GM12878 (cell line): ENCODE results near the gene CDHR5. TPM values are rescaled to one million over a fixed set of nuclear protein-coding genes. Genes with fewer than 3 reads are reported as not detected.

Source experiments
- ATAC-seq: fragments of 200-7000 bp; cut with Tn5 transposase; 3 replicates; pipeline ENCODE4 v1.9.1; 2020; ENCODE audit warnings: mild to moderate bottlenecking, moderate library complexity
- BruUV-seq: library from RNA; stranded (reverse); fragments of 400-500 nt; replicated peaks from 2 replicates; lab custom pipeline; 2021; lab: Mats Ljungman, UMichigan
- CTCF ChIA-PET: fragments of 300-600 bp; sonication (Branson Sonifier 250); formaldehyde crosslinking; extraction: SDS; loops from one replicate; lab custom pipeline; 2021; ENCODE audit warnings: inconsistent platforms; lab: Yijun Ruan, JAX
- POLR2A ChIA-PET: fragments of 350-600 bp; formaldehyde crosslinking; extraction: SDS; loops from one replicate; lab custom pipeline; 2021; ENCODE audit warnings: inconsistent platforms; lab: Charles Lee
- RAD21 ChIA-PET: fragments of 300-600 bp; sonication (Branson Sonifier 250); formaldehyde crosslinking; loops from one replicate; lab custom pipeline; 2023; ENCODE audit warnings: antibody characterized with exemption; ENCODE audit not compliant: unreplicated experiment; lab: Charles Lee
- SMC1A ChIA-PET: fragments of 300-600 bp; sonication (Branson Sonifier 250); formaldehyde crosslinking; loops from one replicate; lab custom pipeline; 2023; ENCODE audit not compliant: unreplicated experiment, uncharacterized antibody; lab: Charles Lee
- DNase-seq: peaks from one replicate; pipeline ENCODE4 v3.0.0-alpha.2; 2011; ENCODE audit warnings: low read depth, low spot score
- FAIRE-seq: peaks from 3 replicates; lab custom pipeline; 2011; peaks lifted over from hg19 to GRCh38; lab: Jason Lieb, UNC
- H2AFZ ChIP-seq: 2 replicates; pipeline ENCODE4 v1.6.0; 2011; ENCODE audit warnings: low read depth, low read length, control low read depth; ENCODE audit not compliant: control insufficient read depth
- H3K27ac ChIP-seq: 2 replicates; pipeline ENCODE4 v1.5.1; 2011; ENCODE audit warnings: control low read depth; ENCODE audit not compliant: control insufficient read depth, insufficient read depth
- H3K27me3 ChIP-seq, 2 experiments: replicated peaks in 1 of 2; 2 replicates each; pipeline versions ENCODE4 v1.6.0 to v1.6.1; 2011; ENCODE audit warnings: low read length in 1 of 2; ENCODE audit not compliant: control insufficient read depth in 2 of 2, insufficient read depth in 2 of 2
- H3K36me3 ChIP-seq, 2 experiments: 2 replicates each; pipeline ENCODE4 v1.5.1; 2011; ENCODE audit warnings: low read length in 1 of 2; ENCODE audit not compliant: control insufficient read depth in 2 of 2, insufficient read depth in 2 of 2
- H3K4me1 ChIP-seq: 2 replicates; pipeline ENCODE4 v1.6.1; 2011; ENCODE audit warnings: mild to moderate bottlenecking, low read length, moderate library complexity, mixed read lengths; ENCODE audit not compliant: control insufficient read depth, insufficient read depth
- H3K4me2 ChIP-seq: 2 replicates; pipeline ENCODE4 v1.6.0; 2011; ENCODE audit warnings: control low read depth; ENCODE audit not compliant: control insufficient read depth, insufficient read depth
- H3K4me3 ChIP-seq: fragments of 200-600 bp; sonication (generic); 2 replicates; pipeline ENCODE4 v1.5.1; 2016
- H3K79me2 ChIP-seq: 2 replicates; pipeline ENCODE4 v1.6.0; 2011; ENCODE audit warnings: low read length; ENCODE audit not compliant: control insufficient read depth, insufficient read depth
- H3K9ac ChIP-seq: 2 replicates; pipeline ENCODE4 v1.8.0; 2011; ENCODE audit warnings: low read length, control low read depth, mixed read lengths; ENCODE audit not compliant: control insufficient read depth, insufficient read depth
- H3K9me3 ChIP-seq: replicated peaks from 3 replicates; pipeline ENCODE4 v1.5.1; 2011; ENCODE audit warnings: mild to moderate bottlenecking, low read length; ENCODE audit not compliant: control insufficient read depth, insufficient read depth
- H4K20me1 ChIP-seq: 2 replicates; pipeline ENCODE4 v1.6.0; 2011; ENCODE audit not compliant: control insufficient read depth, insufficient read depth
- CEBPB ChIP-seq, 2 experiments: fragments of 150-350 bp in 1 of 2; IDR thresholded peaks; 2 replicates each; pipeline ENCODE4 v1.6.1; 2012 to 2014; ENCODE audit warnings: low read depth in 2 of 2, low read length in 2 of 2, borderline replicate concordance in 1 of 2, inconsistent platforms in 1 of 2
- CUX1 ChIP-seq: IDR thresholded peaks from 2 replicates; pipeline ENCODE4 v1.6.1; 2012; ENCODE audit warnings: improper control_type of control experiment, low read depth, low read length; ENCODE audit not compliant: insufficient replicate concordance
- POLR2A ChIP-seq: IDR thresholded peaks from 2 replicates; pipeline ENCODE4 v1.6.1; 2011; ENCODE audit warnings: low read depth, mild to moderate bottlenecking, low read length
- PRDM15 ChIP-seq: fragments of 450-650 bp; formaldehyde crosslinking; IDR thresholded peaks from 2 replicates; pipeline ENCODE4 v1.4.0; 2020; ENCODE audit warnings: mild to moderate bottlenecking, moderate library complexity
- SIX5 ChIP-seq: IDR thresholded peaks from 2 replicates; pipeline ENCODE4 v1.6.1; 2011; ENCODE audit warnings: mild to moderate bottlenecking, low read depth, low read length, moderate library complexity; ENCODE audit not compliant: severe bottlenecking
- SP1 ChIP-seq: IDR thresholded peaks from one replicate; pipeline ENCODE4 v1.6.1; 2011; ENCODE audit warnings: low read depth, low read length
- SUPT20H ChIP-seq: IDR thresholded peaks from 2 replicates; pipeline ENCODE4 v1.6.1; 2011; ENCODE audit warnings: low read depth, mild to moderate bottlenecking, low read length, moderate library complexity, borderline replicate concordance; ENCODE audit not compliant: control insufficient read depth
- WGBS: methylation state at CpG from one replicate; pipeline ENCODE4 v1.1.6; 2016; ENCODE audit warnings: low lambda C conversion rate; ENCODE audit not compliant: insufficient replicate concordance, insufficient coverage; ENCODE audit errors: missing lambda C conversion rate; 5-methylcytosine and 5-hydroxymethylcytosine counted together
- in situ Hi-C: fragments of 300-500 bp; cut with MboI; formaldehyde crosslinking; loops from 9 replicates; pipeline ENCODE4 v1.14.3; 2018; ENCODE audit warnings: mixed read lengths
- intact Hi-C: fragments of 100-400 bp; cut with micrococcal nuclease; formaldehyde crosslinking; loops from one replicate; pipeline ENCODE4 v1.14.2; 2022; ENCODE audit not compliant: unreplicated experiment
- polyA plus RNA-seq, 11 experiments: library from polyadenylated mRNA; depleted of rRNA in 4 of 11; unstranded in 6 of 11; stranded (reverse) in 5 of 11; fragments of >200 nt; fragmentation: Nextera tagmentation in 4 of 11; fragmentation: Illumina TruSeq in 1 of 11; extraction: Ambion mirVana in 4 of 11; extraction: Trizol in 1 of 11; gene quantifications; 1 replicate in 1 of 11; 2 replicates in 10 of 11; pipeline versions ENCODE4 v1.2.1 to v1.2.3, GENCODE V29; 2011 to 2016; ENCODE audit warnings: inconsistent platforms in 2 of 11, missing spikeins in 2 of 11, low read depth in 1 of 11
- total RNA-seq, 4 experiments: library from RNA; depleted of rRNA in 3 of 4; stranded (reverse); fragments of >200 nt in 3 of 4; fragmentation: Illumina TruSeq in 1 of 4; extraction: Trizol in 1 of 4; gene quantifications; 2 replicates each; pipeline versions ENCODE4 v1.2.1 to v1.2.3, GENCODE V29; 2013 to 2021

Gene CDHR5
- total and polyA plus RNA-seq, 10 of the 15 experiments (the other 5 are each of a cell fraction or from before 2014, with no cell fraction given): 0.06 TPM; not detected in 9

- peaks cover 26 to 49% of the 10 kb centered on the region in 2 experiments; a peak in 3 of 4 replicates for H3K36me3 ChIP-seq
- no peak overlapping the region for H3K9ac ChIP-seq
- no TSS peak for BruUV-seq
- FAIRE-seq: no peak
- no peak overlapping the region for H3K4me3 ChIP-seq
- H2AFZ ChIP-seq: no peak overlapping the region
- no peak for TF ChIP-seq CUX1
- no peak for TF ChIP-seq SUPT20H
- TF ChIP-seq SP1: no peak
- TF ChIP-seq PRDM15 (CRISPR knock-in tag): no peak
- TF ChIP-seq SIX5: no peak
- TF ChIP-seq CEBPB (IDR thresholded peaks at IDR 0.05; ENCODE audit: borderline replicate concordance in 1 of 2, low read depth in 2 of 2, low read length in 2 of 2): no peak
- TF ChIP-seq POLR2A: 0 out of 2 replicates have a peak, but pooled peaks have one; percentile 21
- RAD21 ChIA-PET: no interaction called here
- intact Hi-C loops (no loop called here), in situ Hi-C loops (no loop called here)
- H3K79me2 ChIP-seq: no peaks in the 10 kb centered on the region
- CTCF ChIA-PET: no interaction called here
- H4K20me1 ChIP-seq: no peaks in the 10 kb centered on the region
- no peak overlapping the region for H3K27ac ChIP-seq
- H3K9me3 ChIP-seq: no peaks in the 10 kb centered on the region
- WGBS: 84% methylated on average over 10 of the region's 10 CpGs
- no peak overlapping the region for H3K4me2 ChIP-seq
- no peaks in the 10 kb centered on the region for H3K4me1 ChIP-seq
- no peak for DNase-seq
- SMC1A ChIA-PET: no interaction called here
- no peak for ATAC-seq
- POLR2A ChIA-PET: no interaction called here
- H3K27me3 ChIP-seq: no peaks in the 10 kb centered on the region
Observed at GRCh38 chr11:595400-595799, 29.4 kb downstream of the CDHR5 start.
